ENCODE measurements around the gene ITPR1. TPM values are rescaled to one million over a fixed set of nuclear protein-coding genes. Genes with fewer than 3 reads are reported as not detected.
A peak's percentile ranks its signal among the peaks of the same experiment; 100 is the strongest.

ITPR1 gene
- total and polyA plus RNA-seq, 4 donors = 3.7 to 39.4 (median 8.2) TPM

DNA sequence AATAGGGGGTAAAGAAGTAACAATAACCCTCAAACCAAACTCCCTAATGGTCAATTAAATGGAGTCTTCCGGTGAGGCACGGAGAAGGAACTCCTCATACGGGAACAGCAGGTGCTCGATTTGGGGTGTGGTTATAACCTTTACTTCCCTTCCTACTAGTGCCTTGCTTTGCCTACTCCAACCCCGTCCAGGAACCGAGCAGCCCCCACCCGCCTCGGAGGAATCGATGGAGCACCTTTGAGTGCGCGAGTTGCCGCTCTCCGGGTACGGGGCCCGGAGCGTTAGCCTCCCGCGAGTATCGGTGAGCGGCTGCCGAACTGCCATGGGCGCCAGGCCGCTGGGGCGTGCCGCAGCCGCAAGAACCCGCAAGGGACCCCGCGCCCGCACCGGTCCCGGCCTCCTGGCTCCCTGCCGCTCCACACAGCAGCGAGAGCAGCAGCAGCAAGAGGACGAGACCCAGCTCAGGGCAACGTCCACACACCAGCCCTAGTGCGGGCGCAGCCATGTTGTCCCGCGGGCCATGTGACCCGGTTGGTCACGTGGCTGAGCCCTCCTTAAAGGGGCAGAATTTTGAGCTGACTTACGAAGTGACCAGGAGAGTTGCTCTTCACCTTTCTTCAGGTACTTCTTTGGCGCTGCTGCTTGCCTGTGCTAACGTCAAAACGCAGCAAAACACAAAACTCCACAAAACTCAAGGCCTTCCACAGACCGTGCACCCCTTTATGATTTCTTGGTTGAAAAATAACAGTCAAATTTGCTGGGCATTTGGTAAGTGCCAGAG, 26.2 kb upstream of the ITPR1 start, which contains the start of gene SUMF1:
Gene SUMF1, minus strand, starts transcription at position 529 of the 781 bp plus-strand sequence. Its CDS starts 24 bp downstream, at position 505.
- Histone ChIP-seq H3K9me3 (ENCODE audit: control insufficient read depth in 4 of 4, low read length in 3 of 4) (no peaks in the 10 kb centered on the region), H3K36me3 (ENCODE audit: control insufficient read depth in 4 of 4, insufficient read depth in 3 of 4, low read depth in 1 of 4, low read length in 3 of 4) (no peaks in the 10 kb centered on the region), H3K9ac (ENCODE audit: low read depth in 1 of 2, low read length in 2 of 2) (peak within 1 kb of the TSS; percentile 39 to 70), H3K4me1 (ENCODE audit: control insufficient read depth in 4 of 4, insufficient read depth in 4 of 4, low read length in 3 of 4) (peaks cover 1 to 11% (median 8%) of the 10 kb centered on the region in 4 donors), H3K4me3 (ENCODE audit: low read depth in 1 of 3, low read length in 3 of 3) (peak within 1 kb of the TSS; percentile 71 to 83 (median 75)), H3K27ac (ENCODE audit: low read depth in 1 of 2, low read length in 2 of 2) (peak within 1 kb of the TSS; percentile 67 to 68), H3K27me3 (ENCODE audit: control insufficient read depth in 4 of 4, insufficient read depth in 4 of 4, low read length in 3 of 4) (no peaks in the 10 kb centered on the region)
- under 1% methylated on average over 47 of the region's 47 CpGs for WGBS
- TF ChIP-seq HNF4G (IDR thresholded peaks at IDR 0.05) (no peak), FOXA1 (IDR thresholded peaks at IDR 0.05) (no peak), TAF1 (conservative IDR thresholded peaks at IDR 0.05) (peak; percentile 80), RXRA (IDR thresholded peaks at IDR 0.05) (no peak), YY1 (IDR thresholded peaks at IDR 0.05) (peak; percentile 99), RAD21 (IDR thresholded peaks at IDR 0.05) (peak; percentile 13 to 29), JUND (IDR thresholded peaks at IDR 0.05) (no peak), EGR1 (IDR thresholded peaks at IDR 0.05; ENCODE audit: low read depth in 2 of 2) (no peak), GABPA (IDR thresholded peaks at IDR 0.05 in 1 of 2, conservative IDR thresholded peaks at IDR 0.05 in 1 of 2) (no peak), FOXA2 (IDR thresholded peaks at IDR 0.05) (no peak), HNF4A (conservative IDR thresholded peaks at IDR 0.05) (peak in 1 of 2 donors; percentile 10), NR2F2 (IDR thresholded peaks at IDR 0.05) (no peak), SP1 (IDR thresholded peaks at IDR 0.05) (peak; percentile 17)
- TF ChIP-seq, protein P1, sequence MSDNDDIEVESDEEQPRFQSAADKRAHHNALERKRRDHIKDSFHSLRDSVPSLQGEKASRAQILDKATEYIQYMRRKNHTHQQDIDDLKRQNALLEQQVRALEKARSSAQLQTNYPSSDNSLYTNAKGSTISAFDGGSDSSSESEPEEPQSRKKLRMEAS (IDR thresholded peaks at IDR 0.05) = peak; percentile 66
- TF ChIP-seq, protein P2, sequence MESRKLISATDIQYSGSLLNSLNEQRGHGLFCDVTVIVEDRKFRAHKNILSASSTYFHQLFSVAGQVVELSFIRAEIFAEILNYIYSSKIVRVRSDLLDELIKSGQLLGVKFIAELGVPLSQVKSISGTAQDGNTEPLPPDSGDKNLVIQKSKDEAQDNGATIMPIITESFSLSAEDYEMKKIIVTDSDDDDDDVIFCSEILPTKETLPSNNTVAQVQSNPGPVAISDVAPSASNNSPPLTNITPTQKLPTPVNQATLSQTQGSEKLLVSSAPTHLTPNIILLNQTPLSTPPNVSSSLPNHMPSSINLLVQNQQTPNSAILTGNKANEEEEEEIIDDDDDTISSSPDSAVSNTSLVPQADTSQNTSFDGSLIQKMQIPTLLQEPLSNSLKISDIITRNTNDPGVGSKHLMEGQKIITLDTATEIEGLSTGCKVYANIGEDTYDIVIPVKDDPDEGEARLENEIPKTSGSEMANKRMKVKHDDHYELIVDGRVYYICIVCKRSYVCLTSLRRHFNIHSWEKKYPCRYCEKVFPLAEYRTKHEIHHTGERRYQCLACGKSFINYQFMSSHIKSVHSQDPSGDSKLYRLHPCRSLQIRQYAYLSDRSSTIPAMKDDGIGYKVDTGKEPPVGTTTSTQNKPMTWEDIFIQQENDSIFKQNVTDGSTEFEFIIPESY (IDR thresholded peaks at IDR 0.05) = no peak
- TF ChIP-seq, protein P3, sequence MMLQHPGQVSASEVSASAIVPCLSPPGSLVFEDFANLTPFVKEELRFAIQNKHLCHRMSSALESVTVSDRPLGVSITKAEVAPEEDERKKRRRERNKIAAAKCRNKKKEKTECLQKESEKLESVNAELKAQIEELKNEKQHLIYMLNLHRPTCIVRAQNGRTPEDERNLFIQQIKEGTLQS (IDR thresholded peaks at IDR 0.05) = no peak
- TF ChIP-seq, protein P4, sequence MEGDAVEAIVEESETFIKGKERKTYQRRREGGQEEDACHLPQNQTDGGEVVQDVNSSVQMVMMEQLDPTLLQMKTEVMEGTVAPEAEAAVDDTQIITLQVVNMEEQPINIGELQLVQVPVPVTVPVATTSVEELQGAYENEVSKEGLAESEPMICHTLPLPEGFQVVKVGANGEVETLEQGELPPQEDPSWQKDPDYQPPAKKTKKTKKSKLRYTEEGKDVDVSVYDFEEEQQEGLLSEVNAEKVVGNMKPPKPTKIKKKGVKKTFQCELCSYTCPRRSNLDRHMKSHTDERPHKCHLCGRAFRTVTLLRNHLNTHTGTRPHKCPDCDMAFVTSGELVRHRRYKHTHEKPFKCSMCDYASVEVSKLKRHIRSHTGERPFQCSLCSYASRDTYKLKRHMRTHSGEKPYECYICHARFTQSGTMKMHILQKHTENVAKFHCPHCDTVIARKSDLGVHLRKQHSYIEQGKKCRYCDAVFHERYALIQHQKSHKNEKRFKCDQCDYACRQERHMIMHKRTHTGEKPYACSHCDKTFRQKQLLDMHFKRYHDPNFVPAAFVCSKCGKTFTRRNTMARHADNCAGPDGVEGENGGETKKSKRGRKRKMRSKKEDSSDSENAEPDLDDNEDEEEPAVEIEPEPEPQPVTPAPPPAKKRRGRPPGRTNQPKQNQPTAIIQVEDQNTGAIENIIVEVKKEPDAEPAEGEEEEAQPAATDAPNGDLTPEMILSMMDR (IDR thresholded peaks at IDR 0.05; ENCODE audit: low read depth, low read length, missing input control) = no peak
- TF ChIP-seq, protein P5, sequence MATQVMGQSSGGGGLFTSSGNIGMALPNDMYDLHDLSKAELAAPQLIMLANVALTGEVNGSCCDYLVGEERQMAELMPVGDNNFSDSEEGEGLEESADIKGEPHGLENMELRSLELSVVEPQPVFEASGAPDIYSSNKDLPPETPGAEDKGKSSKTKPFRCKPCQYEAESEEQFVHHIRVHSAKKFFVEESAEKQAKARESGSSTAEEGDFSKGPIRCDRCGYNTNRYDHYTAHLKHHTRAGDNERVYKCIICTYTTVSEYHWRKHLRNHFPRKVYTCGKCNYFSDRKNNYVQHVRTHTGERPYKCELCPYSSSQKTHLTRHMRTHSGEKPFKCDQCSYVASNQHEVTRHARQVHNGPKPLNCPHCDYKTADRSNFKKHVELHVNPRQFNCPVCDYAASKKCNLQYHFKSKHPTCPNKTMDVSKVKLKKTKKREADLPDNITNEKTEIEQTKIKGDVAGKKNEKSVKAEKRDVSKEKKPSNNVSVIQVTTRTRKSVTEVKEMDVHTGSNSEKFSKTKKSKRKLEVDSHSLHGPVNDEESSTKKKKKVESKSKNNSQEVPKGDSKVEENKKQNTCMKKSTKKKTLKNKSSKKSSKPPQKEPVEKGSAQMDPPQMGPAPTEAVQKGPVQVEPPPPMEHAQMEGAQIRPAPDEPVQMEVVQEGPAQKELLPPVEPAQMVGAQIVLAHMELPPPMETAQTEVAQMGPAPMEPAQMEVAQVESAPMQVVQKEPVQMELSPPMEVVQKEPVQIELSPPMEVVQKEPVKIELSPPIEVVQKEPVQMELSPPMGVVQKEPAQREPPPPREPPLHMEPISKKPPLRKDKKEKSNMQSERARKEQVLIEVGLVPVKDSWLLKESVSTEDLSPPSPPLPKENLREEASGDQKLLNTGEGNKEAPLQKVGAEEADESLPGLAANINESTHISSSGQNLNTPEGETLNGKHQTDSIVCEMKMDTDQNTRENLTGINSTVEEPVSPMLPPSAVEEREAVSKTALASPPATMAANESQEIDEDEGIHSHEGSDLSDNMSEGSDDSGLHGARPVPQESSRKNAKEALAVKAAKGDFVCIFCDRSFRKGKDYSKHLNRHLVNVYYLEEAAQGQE (IDR thresholded peaks at IDR 0.05) = peak; percentile 39
- DNase-seq (ENCODE audit: low spot score) = peak; percentile 85
